Endometrial microvascular endothelial cells (primary cell): ENCODE results near the gene SV2B. TPM values are rescaled to one million over a fixed set of nuclear protein-coding genes. Genes with fewer than 3 reads are reported as not detected.
"Not testable (repeated sequence)": the region's sequence is repeated elsewhere in the genome, so short reads cannot be mapped to it uniquely, and the experiment has no call there.

Experiments used
- in situ Hi-C: cut with HindIII; loops from 2 replicates; pipeline ENCODE4 v1.10.0; 2017; ENCODE audit warnings: low sequenced_read_pairs, low pct_unique_long_range_greater_than_20kb; ENCODE audit errors: inconsistent ontology term
- total RNA-seq: library from RNA; depleted of rRNA; stranded (reverse); fragments of >200 nt; gene quantifications from one replicate; pipeline ENCODE4 v1.2.3, GENCODE V29; 2015; ENCODE audit errors: inconsistent ontology term

Gene SV2B, protein sequence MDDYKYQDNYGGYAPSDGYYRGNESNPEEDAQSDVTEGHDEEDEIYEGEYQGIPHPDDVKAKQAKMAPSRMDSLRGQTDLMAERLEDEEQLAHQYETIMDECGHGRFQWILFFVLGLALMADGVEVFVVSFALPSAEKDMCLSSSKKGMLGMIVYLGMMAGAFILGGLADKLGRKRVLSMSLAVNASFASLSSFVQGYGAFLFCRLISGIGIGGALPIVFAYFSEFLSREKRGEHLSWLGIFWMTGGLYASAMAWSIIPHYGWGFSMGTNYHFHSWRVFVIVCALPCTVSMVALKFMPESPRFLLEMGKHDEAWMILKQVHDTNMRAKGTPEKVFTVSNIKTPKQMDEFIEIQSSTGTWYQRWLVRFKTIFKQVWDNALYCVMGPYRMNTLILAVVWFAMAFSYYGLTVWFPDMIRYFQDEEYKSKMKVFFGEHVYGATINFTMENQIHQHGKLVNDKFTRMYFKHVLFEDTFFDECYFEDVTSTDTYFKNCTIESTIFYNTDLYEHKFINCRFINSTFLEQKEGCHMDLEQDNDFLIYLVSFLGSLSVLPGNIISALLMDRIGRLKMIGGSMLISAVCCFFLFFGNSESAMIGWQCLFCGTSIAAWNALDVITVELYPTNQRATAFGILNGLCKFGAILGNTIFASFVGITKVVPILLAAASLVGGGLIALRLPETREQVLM
- not detected for total RNA-seq

DNA sequence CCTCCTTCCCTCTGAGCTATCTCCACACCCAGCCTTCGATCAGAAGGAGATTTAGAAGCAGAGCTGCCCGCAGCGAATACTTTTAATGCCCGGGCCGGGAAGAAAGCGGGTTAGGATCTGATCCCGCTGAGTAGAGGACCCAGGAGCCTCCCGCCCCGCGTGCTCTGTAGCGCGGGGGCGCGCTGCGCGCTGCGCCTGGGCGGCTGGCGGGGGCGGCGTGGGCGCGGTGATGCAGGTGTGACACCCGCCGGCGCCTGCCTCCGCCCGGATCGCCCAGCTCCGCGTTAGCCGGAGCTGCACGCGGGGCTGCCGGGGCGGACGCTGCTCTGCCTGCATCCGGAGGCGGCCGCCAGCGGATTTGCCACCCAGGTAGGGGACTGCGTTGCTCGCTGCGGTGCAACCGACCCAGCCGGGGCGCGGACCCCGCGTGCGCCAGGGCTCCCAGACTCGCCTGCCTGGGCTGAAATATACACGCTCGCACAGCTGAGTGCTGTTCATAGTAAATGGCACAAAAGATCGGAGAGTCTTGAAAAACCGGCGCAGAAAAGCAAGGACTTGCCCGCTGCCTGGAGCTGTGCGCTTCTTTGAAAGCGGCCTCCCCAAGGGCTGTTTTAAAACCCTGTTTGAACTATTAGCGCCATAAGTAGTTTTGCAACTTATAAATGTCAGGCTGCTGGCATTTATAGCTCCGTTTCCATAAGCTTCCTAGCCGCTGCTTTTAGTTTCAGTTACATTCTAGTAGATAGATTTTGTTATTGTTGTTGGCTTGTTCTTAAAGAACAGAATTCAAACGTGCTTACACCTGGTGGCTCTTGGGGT lies at the start of gene SV2B:
SV2B (plus strand) TSS at position 263 of the 819 bp plus-strand sequence. CDS start 126,007 bp downstream, outside the sequence.
- in situ Hi-C loops, result no loop called here

DNA sequence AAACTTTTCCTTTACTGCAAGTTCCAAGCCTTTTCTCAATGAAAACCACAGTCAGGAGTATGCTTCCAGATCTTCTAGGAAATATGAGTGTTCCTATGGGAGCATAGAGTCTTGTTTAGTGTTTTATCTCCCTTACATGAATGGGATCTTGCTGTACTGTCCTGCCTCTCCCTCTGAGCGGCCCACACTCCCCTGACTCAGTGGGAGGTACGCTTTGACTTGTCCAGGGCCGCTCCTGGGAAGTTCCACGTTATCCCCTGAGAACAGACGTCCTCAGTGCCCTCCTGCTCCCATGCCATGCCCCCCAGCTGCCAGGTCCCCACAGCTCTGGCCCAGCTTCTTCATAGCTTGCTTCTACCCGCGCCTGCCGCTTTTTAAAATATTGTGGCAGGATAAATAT lies 48.8 kb upstream of the SV2B start:
- in situ Hi-C loops, result no loop called here

DNA sequence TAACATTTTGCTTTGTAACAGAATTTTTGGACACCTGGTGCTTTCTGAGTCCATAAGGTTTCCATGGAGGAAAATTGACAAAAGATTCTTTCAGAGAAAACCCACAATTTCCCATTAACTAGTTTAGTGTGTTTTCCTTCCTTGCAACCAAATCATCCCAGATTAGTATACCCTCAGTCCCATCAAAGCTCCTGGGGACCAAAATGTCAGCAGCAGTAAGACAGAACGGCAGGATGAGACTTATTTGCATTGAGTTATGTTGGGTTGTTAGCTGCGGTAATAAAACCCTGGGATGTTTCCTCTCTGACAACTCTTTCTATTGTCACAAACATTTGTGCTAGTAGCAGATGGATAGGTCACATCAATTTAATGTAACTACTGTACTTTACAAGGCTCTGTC lies 45.2 kb upstream of the SV2B start:
- in situ Hi-C loops, result no loop called here

DNA sequence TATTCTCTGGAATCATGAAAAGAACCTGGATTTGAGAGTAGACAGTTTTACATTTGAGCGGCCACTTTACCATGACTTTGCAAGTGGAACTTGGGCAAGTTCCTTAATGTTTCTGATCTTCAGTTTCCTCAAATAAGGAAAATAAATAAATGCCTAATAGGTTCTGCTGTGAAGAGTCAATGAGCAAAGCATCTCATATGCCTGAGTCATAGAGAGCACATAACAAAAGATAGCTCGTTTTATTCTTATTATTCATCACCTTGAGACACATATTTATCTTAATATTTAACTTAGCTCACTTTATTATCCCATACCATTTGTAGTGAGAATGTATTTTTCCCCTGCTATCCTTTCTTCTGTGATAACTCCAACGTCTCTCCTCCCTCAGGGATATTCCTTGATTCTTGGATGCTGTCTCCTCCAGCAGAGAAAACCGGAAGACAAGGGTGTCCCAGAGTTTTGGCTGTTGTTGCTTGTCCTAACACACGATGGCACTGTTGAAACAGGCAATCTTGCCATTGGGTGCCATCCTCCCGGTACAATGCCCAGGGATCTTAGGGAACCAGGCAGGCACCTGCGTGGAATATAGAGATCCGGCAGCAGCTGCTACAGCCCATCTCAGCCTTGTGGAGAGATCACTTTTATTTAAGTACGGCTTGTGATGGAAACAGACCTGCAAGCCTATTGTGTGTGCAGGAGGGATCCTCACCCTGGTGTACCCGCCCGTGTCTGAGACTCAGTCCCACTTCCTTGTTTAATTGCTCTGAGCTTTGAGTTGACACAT lies 44.3 kb upstream of the SV2B start:
- in situ Hi-C loops, result no loop called here

DNA sequence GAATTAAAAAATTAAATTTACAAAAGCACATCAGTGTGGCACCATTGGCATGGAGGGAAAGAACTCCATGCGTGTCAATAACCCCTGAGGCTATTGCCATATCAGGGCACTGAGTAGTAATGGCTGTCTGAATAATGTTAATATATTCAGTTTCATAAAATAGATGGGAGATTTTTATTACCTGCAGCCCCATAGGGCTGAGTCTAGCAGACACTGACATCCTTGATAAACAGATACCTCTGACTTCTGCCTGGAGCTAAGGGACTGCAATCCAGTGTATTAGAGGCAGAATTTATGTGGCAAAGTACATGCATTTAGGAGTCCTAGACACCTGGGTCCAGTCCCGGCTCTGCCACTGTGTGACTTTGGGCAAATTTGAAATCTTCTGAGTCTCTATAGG lies 38.8 kb upstream of the SV2B start:
- in situ Hi-C loops, result no loop called here

DNA sequence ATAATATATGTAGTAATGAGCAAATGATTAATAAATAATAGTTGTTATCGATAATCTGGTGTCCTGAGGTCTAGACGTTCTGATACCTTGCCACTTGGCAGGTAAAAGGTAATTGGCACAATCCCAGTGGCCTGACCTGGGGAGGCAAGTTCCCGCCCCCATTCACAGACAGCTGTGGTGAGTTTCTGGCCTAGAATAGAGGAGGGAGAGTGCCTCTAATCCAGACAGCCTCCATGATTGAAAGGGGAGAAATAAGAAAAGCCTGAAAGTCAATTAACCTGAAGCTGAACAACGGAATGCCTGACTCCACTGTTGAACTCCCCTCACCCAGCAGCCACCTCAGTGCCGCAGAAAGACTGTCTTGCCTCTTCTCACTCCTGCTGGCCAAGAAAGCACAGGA lies 38.1 kb upstream of the SV2B start:
- in situ Hi-C loops, result no loop called here

DNA sequence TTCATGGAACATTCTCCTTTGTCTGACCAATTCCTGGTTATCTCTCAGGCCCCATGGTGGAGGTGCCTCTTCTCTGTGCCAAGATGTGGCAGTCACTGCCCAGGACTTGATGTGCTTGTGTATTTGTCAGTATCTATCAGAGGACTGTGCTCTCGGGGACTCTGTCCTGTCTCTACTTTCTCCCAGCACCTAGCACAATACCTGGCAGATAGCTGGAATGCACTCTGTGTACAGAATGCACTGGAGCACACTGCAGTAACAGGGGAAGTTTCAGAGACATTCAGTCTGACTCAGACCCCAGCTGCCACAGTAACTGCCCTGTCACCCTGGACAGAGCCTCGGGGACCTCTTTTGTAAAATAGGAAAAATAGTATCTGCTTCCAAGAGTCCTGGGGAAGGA lies 34.6 kb upstream of the SV2B start:
- in situ Hi-C loops, result no loop called here

DNA sequence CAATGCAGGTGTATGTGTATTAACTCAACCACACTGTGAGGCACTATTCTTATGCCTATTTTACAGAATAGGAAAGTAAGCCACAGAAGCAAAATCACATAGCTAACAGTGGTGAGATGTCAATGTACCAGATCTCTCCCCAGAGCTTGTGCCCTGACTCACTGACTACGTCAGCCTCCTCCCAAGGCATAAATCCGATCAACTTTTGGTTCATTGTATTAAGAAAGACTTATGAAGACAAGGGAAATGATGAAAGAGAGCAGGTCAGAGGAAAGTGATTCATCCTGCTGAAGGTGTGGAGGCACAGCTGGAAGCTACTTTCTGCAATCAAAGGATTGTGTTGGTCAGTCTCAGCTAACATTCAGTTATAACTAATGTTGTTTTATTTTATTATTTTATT lies 33.0 kb upstream of the SV2B start:
- in situ Hi-C loops, result no loop called here

DNA sequence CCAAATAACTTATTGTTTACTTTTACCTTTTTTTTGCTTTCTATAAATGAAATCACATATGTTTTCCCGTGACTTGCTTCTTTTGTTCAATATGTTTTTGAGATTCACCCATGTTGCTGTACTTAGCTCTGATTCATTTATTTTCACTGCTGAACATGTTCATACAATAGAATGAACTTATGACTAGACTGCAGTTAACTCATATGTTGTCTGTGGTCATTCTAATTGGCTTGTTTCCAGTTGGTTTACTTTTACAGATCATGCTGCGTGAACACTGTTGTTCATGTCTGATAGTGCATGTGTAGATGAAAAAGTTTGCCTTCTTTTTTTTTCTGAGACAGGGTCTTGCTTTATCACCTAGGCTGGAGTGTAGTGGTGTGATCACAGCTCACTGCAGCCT lies 31.6 kb upstream of the SV2B start:
- in situ Hi-C loops, result no loop called here

DNA sequence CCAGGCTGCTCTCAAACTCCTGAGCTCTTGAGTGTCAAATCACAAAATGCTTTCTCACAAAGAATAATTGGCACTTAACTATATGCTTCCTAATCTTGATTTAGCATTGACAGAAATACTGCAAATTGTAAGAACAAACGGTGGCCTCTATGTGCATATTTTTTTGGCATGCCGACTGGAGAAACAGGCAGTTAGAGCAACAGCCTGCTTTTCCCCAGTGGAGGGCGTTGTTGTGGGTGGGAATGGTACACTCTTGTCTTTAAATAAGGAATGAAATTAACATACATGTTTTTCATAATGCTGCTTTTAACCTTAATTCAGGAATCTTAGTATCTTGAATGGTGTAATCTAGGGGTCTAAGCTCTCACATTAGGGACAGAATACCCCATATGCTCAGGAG lies 31.1 kb upstream of the SV2B start:
- in situ Hi-C loops, result no loop called here

DNA sequence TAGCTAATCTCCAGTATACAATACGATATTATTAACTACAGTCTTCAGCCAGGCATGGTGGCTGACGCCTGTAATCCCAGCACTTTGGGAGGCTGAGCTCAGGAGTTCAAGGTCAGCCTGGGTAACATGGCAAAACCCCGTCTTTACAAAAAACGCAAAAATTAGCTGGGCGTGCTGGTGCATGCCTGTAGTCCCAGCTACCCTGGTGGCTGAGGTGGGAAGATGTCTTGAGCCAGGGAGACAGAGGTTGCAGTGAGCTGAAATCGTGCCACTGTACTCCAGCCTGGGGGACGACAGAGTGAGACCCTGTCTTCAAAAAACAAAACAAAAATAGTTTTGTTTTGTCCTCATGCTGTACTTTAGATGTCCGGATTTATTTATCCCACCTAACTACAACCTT lies 29.2 kb upstream of the SV2B start:
- in situ Hi-C loops, result no loop called here

DNA sequence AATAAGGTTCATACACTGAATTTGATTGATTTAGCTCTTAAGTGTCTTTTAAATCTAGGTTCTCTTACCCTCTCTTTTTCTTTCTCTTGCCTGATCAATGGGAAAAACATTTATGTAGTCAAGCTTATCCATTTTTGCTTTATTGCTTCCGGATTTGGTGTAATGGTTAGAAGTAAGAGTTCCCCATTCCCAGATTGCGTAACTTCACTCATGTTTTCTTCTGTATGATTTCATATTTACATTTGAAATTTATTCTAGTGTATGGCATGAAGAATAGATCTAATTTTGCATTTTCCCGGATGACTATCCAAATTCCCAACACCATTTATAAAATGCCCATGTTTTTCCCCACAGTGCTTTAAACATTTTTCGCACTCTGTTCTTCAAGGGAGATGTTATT lies 27.9 kb upstream of the SV2B start:
- in situ Hi-C loops, result no loop called here

DNA sequence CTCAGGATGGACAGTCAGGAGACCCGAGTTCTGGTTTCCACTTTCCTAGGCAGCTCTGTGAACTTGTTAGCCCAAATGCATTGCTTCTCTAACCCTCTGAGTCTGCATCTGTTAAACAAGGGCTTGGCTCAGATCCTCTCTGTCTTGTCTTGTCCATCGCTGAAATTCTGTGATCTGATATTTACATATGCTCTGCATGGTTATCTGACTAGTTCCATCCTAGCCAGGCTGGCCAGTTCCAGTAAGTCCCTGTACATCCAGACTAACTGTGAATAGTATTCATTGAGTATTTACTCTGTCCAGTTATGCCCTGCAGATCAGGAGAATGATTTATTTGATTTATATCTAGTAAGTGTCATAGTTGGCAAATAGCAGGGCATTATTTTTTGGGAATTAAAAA lies 27.0 kb upstream of the SV2B start:
- in situ Hi-C loops, result no loop called here

DNA sequence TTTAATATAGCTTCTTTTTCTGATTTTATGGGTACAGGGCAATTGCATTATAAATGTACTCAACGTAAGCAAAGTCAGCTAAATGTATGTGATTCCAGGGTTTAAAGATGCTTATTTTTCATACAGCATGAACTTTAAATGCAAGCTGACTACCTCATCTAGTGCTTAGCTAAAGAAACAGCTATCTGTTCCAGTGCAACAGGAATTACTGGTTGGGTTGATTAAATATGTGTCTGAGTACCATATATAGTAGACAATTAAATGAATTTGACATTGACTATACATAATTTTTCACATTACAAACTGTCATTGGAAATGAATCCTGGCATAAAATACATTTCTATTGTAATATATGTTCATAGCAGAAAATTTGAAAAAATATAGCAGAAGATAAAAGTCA lies 26.3 kb upstream of the SV2B start:
- in situ Hi-C loops, result no loop called here

DNA sequence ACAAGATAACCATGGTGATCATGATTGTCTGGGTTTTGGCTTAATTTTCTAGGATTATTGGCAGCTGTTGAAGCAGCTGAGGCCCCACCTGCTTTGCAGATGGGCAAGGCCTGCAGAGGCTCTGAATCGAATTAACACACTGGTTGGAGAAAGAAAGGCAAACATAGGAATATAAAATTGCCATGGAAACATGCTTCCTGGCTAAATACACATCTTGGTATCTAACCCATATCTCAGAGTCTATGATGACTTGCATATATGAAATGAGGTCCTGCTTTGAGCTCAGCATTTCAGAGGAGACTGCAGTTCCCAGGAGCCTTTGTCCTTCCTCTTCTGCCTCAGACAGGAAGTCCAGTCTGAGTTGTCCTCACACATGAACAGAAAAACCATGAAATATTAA lies 24.3 kb upstream of the SV2B start:
- in situ Hi-C loops, result no loop called here

DNA sequence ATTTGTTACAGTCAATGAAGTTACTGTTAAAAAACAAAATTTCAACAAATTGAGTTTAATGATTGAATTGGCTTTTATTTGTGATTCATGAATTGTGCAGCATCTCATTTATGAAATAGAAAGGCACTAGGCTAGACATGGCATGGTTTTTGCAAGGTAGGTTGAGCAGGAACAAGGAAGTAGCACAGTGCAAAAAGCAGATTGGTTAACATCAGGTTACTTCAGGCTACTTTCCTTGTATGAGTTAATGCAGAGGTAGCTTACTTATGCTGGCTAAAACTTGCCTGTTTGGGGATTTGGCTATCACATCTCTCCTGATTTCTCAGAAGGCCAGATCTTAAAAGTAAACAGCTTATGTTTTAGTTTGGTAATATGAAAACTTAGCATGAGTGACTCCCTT lies 23.0 kb upstream of the SV2B start:
- in situ Hi-C loops, result no loop called here

DNA sequence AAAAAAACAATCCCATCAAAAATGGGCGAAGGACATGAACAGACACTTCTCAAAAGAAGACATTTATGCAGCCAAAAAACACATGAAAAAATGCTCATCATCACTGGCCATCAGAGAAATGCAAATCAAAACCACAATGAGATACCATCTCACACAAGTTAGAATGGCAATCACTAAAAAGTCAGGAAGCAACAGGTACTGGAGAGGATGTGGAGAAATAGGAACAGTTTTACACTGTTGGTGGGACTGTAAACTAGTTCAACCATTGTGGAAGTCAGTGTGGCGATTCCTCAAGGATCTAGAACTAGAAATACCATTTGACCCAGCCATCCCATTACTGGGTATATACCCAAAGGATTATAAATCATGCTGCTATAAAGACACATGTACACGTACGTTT lies 6.2 kb upstream of the SV2B start:
- in situ Hi-C loops, result not testable (repeated sequence)

DNA sequence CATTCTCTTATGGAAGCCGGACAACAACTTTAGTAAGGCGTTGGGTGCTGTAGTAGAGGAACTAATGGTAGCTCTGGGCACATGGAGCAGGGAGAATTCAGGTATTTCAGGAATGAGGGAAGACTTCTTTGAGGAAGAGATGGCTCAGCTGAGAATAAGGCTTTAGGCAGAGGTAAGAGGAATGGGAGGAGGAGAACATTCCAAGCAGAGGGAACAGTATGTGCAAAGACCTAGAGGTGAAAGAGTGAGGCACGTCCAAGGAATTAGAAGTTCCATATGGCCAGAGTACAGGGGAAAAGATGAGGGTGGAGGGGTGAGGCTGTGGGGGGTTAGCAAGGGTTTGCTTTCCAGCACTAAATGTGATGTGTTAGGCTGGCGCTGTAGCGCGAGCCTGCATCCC lies 1.6 kb upstream of the SV2B start:
- in situ Hi-C loops, result no loop called here

DNA sequence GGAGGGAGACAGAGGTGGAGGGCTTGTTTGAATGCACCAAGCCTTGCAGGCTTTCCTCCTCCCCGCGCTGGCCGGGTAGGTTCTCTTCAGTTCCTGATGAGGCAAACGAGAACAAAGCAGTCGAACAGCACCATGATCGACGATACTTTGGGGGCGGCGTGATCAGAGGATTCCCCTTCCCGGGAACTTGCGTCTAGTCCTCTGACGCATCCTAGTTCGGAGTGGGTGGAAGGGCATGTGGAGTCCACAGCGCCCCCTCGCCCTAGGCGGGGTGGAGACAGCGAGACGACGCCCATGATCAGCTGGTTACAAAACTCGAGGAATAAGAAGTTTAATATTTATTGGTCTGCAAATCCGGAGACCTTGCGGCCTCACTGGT lies 452 bp upstream of the SV2B start:
- in situ Hi-C loops, result no loop called here
